CD4-positive, alpha-beta T cell treated with Interleukin-4 for 4 hours (primary cell): ENCODE results near the gene TUBGCP3.

Experiments used
- DNase-seq: peaks from one replicate; pipeline ENCODE4 v3.0.0-alpha.2; 2020

Gene TUBGCP3

DNA sequence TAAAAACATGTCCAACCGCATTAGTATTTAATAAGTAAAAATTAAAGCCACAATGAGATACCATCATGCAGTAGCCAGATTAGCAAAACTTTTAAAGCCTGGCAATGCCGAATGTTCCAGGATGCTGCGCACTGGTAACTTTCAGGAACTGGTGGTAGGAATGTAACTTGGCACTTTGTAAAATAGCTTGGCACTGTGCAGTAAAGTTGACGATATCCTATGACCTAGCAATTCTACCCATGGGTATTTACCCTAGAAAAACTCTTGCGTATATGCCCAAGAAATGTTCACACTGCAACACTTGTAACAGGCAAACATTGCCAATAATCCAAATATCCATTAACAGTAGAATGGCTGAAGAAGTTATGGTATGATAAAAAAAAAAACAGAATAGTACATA lies 114.1 kb downstream of the TUBGCP3 start:
- DNase-seq = no peak

DNA sequence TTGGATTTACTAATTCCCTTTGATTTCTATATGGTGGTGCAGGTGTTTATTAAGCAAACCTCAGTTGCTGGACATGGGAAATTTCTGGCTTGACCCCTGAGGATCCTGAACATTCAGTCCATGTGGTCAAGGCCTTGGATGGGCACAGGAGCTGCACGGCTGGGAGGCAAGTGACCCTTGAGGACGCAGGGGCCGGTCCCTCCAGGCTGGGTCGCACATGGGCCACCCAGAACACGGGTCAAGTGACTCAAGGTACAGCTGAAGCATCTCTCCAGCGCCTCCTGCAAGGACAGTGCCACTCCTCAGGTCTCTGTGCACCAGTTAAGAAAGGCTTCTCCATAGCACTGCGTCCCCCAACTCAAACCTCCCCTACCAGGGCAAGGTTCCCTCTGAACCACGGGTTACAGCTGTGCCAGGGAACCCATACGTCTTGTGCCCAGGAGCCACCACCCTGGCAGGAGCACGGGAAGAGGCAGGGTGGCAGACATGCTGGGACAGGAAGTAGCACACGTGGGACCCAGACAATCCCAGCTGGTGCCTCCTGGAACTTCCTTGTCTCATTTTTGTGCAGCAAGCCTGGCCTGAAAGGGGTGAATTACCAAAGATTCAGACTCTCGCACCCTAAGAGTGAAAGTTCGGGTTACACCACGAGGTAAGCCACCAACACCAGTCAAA lies 118.7 kb downstream of the TUBGCP3 start:
- no peak for DNase-seq

DNA sequence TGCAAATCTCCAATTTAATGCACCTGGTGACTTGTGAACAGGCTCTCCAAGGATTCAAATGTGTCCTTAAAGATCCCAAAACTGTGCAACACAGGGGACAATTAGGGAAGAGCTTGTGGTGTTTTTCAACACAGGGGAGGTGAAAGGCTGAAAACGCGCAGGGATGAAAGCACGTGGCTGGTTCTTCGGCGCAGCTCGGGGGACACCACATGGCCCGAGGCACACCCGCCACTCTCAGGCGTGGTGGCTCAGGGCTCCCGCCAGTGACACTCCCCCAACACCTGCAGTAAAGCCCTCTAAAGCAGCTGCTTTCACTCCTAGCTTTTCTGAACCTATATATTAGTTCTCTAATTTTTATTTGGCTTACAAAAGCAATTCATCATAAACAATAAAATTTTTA lies 119.9 kb downstream of the TUBGCP3 start:
- no peak for DNase-seq

DNA sequence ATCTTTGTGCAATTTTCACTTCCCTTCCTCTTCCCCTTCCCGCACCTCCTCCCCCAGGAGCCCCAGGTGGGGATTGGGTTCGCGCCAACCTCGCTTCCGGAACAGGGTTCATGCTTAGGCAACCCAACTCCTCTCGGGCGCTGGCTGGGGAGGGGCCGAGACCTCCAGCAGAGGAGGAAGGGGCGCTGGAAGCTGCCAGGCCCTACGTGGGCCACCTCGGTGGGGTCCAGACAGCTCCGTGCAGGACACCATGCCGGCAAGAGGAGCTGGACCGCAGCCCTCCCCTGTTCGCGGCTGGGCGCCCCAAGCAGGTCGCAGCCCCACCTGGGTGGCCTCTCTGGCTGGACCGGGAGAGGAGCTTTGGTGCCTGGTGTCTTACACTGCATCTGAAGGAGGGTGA lies 120.7 kb downstream of the TUBGCP3 start:
- no peak for DNase-seq

DNA sequence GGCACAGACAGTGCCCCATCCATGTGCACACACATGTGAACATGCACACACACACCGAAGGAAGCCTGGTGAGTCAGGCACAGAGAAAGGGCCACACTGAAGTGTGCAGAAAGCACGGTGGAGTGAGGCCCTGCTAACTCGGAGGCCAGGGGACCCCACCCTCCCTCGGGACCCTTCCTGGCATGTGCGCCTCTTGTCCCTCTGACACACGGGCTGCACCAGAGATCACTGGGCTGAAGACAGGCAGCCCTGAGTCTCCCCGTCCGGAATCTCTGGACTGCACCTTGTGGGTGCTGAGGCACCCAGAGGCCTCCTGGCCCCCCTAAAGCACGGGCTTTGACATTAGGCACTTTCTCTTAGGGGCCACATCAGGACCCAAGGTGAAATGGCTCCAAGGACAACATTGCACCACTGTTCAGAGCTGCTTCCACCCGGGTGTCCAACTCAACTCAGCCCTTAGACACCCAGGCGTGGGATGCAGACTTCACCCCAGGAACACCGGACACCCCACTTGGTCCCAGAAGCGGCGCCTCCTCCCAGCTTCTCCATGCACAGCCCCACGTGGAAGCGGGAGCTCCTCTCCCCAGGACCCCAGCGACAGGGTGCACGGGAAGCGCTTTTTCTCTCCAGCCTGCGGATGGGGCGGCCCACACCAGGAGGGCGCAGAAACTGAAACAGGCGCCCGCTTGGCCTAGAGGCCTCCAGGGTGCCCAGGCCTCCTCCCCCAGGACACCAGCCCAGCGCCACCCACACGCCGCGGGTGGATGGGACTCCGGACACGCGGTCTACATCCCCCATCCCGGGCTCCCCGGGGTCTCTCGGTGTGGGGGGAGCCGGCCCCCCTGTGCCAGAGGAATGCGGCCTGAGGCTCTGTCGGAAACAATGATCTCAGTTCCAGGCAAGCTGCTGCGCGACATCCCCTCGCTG lies 121.6 kb downstream of the TUBGCP3 start:
- DNase-seq = no peak

DNA sequence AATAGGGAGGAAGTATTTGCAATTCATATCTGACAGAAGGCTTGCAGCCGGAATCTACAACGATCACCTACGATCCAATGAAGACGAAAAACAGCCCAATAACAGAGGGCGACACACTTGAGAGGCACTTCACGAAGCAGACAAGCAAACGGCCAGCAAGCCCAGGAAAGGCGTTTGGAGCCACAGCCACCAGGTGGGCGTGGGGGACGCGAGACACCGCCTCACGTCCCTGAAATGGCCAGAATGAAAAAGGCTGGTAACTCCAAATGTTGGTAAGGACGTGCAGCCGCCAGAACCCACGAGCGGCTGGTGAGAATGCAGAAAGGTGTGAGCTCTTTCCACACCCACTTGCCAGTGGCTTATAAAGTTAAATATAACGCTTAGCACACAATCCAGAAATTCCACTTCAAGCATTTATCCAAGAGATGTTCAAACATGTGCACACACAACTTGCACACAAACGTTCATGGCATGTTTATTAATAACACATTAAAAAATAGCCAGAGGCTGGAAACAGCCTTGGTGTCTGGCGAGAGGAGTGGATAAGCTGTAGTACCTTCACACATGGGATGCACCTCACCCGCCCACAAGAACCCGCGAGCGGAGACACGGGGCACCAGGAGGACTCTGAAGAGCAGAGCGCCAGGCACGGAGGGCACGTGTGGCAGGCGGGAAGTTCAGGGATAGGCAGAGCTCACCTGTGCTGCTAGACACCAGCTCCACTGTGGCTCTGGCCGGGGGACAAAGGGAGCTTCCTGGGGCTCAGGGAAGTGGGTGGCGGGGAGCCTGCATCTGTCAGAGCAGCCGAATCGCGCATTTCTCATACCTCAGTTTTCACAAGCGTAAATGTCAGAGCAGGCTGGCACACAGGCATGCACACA lies 122.5 kb downstream of the TUBGCP3 start:
- DNase-seq = no peak

DNA sequence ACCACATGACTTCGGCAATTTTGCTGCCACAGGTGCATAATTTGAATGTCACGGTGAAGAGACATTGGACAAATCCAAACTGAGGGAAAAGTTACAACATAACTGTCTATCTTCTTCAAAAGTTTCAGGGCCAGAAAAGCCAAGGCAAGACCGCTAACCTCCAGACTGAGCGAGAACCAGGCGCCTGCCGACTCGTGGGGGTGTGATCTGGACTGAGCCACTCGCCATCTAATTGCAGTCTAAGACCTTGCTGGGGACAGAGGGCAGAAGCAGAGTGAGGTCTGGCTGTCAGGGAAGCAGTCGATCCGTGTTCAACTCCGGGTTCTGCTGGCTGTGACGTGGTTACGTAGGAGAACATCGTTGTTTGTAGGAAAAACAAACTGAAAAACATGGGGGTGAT lies 123.2 kb downstream of the TUBGCP3 start:
- no peak for DNase-seq

DNA sequence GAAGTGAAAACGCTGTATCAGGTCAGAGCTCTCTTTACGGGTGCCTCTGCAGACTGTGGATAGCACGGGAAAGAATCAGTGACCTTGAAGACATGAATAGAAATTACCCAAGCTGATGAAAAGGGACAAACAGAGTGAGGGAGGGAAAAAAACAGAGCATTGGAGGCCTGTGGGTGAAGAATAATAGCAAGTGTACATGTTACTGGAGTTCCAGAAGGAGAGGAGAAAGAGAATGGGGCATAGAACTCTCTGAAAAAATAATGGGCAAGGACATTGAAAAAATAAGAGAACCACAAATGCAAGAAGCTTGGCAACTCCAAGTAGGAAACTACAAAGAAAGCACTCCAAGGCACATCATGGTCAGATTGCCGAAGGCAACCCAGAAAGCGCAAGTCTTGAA lies 125.5 kb downstream of the TUBGCP3 start:
- no peak for DNase-seq

DNA sequence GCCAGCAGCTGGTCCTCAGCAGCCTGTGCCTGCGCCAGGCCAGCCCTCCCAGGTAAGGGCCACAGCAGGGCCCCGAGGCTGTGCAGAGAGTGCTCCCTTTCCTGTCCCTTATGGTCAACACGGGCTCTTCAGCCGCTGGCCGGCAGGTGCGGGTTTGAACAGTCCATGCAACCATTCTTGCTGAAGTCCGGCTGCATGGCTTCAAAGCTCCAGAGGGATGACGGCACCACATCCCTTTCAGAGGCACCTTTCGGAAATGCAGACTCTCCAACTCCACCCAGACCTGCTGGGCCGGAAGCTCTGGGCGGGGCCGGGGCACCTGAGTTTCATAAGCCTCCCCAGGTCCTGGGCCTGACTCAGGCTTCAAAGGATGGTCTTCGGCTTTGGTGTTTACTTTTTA lies 130.5 kb downstream of the TUBGCP3 start:
- no peak for DNase-seq

DNA sequence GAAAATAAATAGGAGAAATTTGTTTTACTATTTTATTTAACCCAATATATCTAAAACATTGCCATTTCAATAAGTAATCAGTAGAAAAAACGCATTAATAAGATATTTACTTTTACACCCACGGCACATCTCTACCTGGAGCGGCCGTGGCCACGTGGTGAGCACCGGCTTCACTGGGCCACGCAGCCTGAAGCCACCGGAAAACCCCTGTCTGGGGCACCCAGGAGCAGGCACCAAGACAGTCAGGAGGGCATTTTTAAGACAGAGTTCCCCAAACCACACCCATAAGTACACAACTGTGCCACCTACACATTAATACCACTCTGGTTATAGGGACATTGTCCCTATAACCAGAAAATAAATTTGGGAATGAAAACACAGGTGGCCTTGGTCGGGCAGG lies 130.9 kb downstream of the TUBGCP3 start:
- DNase-seq = no peak

DNA sequence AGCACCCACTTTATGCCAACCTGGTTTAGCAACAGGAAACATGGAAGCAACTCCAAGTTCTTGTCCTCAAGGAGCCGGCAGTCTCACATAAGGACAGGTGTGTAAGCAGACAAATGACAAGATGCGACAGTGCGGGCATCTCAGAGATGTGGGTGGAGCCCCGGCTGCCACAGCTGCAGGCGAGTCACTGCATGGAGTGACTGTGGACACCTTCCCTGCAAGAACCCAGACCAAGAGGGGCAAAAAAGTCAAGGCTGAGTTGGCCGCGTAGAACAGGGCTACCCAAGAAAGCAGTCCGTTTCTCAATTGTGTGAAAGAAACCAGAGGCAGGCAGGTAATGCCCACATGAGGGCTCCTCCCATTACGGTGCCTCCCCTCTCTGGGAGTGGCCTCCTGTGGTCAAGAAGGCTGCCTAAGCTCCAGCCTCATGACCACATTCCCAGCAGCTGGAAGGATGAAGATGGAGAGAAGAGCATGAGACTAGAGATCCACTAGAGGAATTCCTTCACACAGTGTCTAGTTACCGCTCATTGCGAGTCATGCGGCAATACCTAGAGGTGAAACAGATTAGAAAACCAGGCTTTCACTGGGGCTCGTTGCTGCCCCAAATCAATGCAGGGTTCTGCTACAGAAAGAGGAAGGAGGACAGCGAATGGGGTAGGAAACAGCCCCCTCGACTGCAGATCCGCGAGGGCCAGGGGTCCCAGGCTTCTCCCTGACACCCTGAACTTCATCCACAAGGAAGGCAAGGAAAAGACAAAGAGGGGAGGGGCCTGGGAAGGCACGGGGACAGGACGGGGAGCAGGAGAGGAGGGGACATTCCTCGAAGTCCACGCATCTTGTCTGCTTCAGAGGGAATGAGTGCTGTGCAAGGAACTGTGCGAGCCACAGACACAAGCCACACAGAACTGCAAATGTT lies 131.6 kb downstream of the TUBGCP3 start:
- no peak for DNase-seq

DNA sequence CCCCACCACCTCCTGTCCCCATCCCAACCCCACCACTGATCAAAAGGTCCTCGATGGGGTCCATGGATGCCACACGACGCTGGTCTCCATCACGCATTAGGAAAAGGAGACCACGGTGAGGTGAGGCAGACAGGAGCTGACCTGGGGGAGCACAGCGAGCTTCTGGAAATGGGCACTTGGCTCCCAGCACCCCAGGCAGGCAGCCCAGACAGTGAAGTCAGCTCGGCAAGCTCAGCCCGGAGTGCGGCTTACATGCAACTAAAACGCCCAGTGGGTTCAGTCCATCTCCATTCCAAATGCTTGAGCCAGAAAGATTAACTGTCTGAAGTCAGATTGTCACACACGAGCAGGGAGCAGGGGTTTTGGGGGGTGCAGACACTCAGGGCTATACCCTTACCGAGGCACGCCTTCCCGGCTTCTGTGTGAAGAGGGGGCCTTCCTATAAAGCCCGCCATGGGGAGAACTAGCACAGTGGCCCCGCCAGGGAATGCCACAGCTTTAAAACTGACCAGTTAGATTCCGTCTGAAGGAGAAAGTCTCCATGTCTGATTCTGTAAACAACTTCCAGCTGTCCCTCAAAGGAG lies 132.4 kb downstream of the TUBGCP3 start:
- DNase-seq = no peak

DNA sequence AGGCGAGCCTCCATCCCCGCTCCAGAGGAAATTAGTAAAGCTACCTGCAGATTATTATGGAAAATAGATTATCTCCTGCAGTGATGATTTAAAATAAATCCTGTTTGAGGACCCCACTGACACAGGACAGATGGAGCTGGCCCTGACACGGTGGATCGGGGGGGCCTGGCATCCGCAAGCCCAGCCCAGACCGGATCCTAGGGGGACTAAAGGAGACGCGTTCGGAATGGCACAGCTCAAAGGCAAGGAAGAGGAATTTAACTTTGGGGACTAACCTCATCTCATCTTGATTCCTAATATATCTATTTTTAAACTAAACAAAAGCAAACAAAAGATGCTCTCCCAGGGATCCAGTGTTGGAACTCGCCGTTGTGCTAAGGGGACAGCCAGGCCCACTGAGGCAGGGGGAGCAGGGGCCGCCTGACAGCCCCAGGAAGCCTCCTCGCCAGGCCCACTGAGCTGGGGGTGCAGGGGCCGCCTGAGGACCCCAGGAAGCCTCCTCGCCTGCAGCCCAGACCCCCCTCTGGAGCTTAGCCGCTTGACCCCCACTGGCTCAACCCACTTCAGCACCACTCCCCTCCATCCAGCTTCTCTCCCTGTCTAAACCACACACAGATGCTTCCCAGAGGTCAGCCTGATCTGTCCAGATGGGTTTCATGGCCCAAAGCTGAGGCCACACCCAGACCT lies 133.2 kb downstream of the TUBGCP3 start:
- DNase-seq = no peak

DNA sequence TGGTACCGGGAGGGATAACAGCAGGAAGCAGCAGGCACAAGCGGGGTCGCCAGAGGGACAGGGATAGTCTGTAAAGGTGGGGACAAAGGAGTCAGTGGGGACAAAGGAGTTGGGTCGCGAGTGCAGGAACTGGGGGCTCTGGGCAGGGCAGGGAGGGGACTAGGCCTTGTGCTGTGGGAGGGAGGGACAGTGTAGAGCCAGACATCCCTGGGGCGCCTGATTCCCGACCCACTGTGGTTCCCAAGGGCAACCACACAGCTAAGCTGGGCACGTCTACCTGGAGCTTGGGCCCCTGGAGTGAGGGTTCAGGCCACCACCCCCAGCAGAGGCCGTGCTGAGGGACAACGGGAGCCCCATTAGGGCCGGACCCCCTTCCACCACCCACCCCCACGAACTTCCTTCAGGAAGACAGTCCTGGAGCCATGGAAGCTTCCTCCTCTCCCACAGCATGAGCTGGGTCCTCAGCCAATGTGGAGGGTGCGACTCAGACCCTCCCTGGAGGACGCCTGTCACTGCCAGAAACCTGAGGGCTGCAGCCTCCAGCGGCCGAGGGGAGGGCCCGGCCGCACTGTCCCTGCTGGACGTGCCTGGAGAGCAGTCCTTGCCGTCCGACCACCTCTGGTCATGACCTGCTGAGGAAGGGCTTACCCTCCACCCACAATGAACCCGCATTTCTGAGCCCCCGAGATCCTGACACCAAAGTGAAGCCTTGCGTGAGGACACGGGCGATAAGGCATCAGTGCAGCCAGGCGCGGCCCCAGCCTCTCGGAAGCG lies 133.9 kb downstream of the TUBGCP3 start:
- DNase-seq = no peak

DNA sequence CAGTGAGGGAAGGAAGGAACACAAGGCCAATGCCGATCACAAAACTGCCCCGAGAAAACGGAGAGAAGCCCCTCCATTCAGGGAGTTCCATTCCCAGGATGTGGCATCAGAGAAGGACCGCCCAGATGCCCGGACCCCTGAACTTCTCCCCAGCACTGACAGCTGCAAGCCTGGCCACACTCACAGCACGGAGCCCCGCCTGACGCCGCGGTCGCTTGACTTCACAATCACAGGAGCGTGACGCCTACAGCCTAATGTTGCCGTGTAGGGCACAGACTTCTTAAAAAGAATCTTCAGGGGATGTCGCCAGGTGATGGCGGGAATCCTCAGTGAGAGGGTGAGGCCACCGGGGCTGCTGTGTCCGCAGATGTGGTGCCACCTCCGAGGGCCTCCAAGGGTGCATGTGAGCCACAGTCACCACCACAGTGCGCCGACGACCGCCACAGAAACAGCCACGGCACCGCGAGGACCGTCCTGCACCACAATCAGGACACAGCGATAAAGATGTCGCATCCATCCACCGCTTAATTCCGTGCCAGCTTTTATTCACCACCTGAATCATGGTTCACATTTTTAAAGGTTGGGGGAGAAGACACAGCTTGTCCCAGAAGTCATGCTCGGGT lies 134.6 kb downstream of the TUBGCP3 start:
- no peak for DNase-seq

DNA sequence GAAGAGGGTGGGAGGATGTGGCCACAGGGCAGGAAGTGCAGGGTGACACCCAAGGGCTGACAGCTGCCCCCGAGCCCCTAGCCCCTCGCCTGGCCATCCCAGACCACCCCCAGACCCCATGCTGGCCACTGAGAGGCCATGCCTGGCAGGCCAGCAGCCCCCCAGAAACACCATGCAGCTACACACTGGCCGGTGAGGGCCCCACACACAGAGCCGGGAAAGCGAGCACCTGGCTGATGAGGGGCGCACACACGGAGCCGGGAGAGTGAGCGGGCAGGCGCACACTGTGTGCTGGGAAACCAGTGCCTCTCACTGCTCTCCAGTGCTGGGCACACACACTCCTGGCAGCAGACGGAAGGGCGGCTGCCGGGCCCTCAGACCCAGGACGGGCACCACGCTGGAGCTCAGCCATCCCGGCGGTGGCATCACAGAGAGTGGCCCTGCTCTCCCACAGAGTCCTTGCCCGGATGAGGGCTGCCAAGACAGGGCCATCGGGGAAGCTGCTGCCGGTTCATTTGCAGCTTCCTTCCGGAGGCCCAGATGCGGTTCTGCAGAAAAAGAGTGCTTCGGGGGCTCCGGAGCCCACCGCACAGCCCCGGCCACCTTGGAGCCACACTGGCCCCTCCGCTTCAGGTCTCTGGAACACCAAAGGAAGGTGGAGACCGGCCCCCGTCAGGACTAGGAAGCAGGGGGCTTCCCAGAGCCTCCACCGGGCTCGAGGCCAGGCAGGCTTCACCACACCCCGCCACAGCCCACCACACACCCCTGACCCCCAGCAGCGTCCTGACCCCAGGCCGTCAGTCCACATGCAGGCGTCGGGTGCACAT lies 135.4 kb downstream of the TUBGCP3 start:
- no peak for DNase-seq

DNA sequence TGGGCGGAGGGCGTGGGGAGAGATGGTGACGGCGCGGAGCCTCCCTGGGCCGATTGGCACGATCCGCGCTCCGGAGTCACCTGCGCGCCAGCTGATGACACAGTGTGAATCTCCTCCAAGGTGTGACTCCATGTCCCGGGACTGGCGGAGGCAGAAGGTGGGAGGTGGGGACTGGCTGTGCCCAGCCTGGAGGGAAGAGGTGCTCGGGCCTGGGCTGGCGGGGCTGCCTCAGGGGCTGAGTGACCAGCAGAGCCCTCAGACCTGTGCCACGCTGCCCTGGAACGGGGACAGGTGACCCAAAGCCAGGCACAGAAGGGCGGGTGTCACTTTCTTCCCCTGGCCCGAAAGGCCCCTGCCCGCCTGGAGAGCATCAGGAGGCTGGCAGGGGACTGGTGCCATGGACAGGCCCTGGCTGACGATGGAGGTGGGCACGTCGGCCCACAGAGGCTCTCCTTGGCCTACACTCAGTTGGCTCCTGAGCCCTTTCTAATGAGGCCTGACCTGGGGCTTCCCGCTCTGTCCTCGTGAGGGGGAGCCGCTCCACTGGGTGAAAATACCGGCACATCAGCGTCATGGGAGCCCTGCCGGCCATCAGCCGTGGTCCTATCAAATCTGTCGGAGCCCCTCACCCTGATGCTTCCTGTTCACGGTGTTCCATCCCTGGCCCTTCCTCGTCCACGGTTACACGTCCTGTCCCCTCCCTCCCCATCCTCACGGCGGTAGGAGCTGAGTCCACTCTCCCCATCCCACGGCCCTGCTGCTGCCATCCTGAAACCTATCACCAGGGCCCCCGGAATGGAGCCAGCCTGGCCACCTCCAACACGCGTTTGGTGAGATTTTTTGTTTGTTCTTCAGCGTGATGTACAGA lies 136.2 kb downstream of the TUBGCP3 start:
- DNase-seq = no peak

DNA sequence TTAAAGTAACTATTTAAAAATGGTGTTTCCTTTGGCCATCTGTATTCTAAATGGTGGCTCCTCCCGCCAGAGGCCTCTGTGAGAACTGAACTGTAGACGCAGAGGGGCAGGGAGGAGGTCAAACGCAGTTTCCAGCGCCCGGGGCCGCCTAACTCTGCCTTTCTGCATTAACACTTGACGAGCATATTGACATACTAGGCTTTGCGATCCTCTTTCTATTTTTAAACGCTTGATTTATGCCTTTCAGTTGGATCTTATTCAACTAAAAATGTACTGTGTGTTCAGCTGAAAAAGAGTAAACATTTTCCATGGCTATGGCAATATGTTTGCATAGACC lies 137.1 kb downstream of the TUBGCP3 start:
- DNase-seq = no peak
